CD4-positive, alpha-beta T cell treated with Interleukin-17A for 4 hours (primary cell): ENCODE measurements around the gene RNF38.

Source experiments
- DNase-seq: peaks from one replicate; pipeline ENCODE4 v3.0.0-alpha.2; 2020; ENCODE audit warnings: mixed read lengths

Gene RNF38

GRCh38 chr9:36289836-36290435 lies 110.1 kb downstream of the RNF38 start:
- DNase-seq, result no peak

- DNase-seq, result no peak
These were observed 112.0 kb downstream of the RNF38 start for GRCh38 chr9:36288070-36288469.
